HG03280 (cell line): ENCODE results near the gene AURKB.
"Not testable (repeated sequence)": the region's sequence is repeated elsewhere in the genome, so short reads cannot be mapped to it uniquely, and the experiment has no call there.

Experiments
- ATAC-seq: cut with Tn5 transposase; IDR thresholded peaks from one replicate; pipeline ENCODE4 v1.9.1; 2021; ENCODE audit warnings: mild to moderate bottlenecking, moderate library complexity; ENCODE audit not compliant: unreplicated experiment

Gene AURKB

DNA sequence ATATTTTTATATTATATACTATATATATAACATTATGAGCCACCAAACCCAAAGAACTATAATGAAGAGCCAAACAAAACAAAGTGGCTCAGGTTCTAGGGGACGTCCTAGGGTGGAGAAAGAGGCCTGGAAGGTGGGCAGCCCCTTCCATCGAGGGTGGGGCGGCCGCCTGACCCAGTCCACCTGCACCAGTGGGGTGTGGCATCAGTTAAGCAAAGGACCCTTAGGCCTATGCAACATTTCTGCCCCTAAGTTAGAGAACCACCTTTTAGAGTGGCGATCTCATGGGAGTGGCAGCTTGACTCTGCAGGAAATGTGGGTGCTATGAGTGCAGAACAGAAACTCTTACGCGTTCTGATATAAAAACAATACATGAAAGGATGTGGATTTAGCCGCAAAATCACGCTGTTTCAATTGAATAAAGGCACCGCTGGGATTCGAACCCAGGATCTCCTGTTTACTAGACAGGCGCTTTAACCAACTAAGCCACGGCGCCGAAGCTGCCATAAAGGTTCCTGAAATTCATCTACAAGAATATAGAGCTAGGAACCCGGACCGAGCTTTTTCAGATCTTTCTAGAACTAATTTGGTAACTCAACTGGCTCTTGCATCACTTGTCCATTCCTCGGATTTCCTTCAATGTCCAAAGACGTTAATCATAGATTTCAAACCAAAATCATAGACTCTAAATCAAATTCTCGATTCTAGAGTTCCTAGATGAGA, 15.6 kb upstream of the AURKB start:
- ATAC-seq: no peak

- ATAC-seq: no peak
Measured at GRCh38 chr17:8224891-8225812, 14.8 kb upstream of the AURKB start.

- peak; percentile 10 for ATAC-seq
Measured at GRCh38 chr17:8223356-8224126, 13.2 kb upstream of the AURKB start.

DNA sequence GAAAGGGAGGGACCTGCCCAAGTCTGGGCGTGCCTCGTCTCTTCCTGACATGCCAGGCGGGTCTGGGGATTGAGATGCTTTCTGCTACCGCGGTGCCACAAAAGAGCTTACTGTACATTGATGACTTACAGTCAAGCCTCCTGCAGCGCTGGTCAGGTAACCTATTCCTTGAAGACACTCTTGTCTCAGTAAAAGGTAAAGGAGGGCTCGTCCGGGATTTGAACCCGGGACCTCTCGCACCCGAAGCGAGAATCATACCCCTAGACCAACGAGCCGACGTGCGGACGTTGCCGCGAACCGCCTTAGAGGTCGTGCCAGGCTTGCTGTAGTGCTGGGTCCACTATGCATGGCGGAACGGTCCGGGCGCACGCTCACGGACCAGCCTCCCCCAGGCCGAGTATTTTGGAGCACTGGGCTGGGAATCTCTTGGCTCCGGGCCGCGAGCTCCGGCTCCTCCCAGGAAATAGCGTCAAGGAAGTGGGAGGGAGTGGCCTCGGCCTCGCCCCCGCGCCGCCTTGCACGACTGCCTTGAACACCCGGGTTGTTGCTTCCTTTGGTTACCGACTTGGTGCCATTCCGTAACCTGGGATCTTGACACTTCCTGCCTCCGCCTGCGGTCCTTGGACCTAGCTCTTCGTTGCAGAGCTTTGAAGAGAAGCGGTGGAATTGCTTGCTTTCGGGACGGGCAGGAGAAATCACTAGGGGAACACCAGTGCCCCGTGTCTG, 12.4 kb upstream of the AURKB start:
- peak; percentile 36 for ATAC-seq

- peak; percentile 19 for ATAC-seq
Measured at GRCh38 chr17:8222380-8222629, 11.9 kb upstream of the AURKB start.

GRCh38 chr17:8221663-8222379, 11.4 kb upstream of the AURKB start:
- ATAC-seq: peak; percentile 41

DNA sequence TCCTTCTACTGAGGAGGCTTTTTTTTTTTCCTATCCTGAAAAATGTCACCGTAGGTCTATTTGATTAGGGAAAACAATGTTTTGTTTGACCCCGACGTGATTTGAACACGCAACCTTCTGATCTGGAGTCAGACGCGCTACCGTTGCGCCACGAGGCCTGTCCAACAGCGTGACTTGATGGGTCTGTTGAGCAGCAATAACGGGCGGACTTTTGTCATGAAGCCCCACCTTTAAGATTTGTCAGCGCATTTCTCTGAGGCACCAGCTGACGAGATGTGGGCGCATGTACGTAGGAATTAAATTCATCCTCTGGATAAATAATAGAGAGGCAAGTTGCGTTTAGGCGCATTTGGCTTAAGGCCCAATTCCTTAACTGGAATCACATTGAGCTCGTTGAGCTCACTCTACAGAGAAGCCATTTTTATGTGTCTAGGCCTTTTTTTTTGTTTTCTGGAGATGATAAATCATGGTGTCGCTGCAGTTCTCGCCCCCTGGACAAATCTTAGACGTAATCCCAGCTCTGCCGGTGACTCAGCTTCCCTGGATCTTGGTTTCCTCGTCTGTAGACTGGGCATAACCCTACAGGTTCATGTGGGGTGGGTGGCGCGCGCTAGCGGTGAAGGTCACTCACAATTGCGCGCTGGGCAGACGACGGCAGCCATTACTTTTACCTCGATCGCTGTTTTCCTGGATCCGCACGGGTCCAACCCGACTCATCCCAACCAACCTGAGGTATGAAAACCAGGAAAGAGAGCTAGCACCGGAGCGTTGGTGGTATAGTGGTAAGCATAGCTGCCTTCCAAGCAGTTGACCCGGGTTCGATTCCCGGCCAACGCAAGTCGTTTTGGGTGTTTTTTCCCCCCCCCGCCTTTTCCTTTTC, 10.6 kb upstream of the AURKB start:
- ATAC-seq: peak; percentile 25

GRCh38 chr17:8214000-8214399, 3.6 kb upstream of the AURKB start:
- not testable (repeated sequence) for ATAC-seq

- ATAC-seq: no peak
Measured at GRCh38 chr17:8212312-8213180, 2.2 kb upstream of the AURKB start.

GRCh38 chr17:8210761-8211458, 535 bp upstream of the AURKB start:
- ATAC-seq: no peak

DNA sequence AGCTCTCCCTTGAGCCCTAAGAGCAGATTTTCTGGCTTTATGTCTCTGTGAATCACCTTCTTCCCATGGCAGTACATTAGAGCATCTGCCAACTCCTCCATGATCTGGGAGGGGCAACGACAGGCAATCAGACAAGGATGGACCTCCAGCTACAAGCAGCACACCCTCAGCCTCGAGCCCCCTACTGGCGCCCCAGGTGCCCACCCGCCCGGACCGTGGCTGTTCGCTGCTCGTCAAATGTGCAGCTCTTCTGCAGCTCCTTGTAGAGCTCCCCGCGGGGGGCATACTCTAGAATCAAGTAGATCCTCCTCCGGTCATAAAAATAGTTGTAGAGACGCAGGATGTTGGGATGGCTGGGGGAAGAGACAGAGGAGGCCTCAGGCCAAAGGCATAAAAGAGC, 3.8 kb downstream of the AURKB start:
- ATAC-seq: no peak

DNA sequence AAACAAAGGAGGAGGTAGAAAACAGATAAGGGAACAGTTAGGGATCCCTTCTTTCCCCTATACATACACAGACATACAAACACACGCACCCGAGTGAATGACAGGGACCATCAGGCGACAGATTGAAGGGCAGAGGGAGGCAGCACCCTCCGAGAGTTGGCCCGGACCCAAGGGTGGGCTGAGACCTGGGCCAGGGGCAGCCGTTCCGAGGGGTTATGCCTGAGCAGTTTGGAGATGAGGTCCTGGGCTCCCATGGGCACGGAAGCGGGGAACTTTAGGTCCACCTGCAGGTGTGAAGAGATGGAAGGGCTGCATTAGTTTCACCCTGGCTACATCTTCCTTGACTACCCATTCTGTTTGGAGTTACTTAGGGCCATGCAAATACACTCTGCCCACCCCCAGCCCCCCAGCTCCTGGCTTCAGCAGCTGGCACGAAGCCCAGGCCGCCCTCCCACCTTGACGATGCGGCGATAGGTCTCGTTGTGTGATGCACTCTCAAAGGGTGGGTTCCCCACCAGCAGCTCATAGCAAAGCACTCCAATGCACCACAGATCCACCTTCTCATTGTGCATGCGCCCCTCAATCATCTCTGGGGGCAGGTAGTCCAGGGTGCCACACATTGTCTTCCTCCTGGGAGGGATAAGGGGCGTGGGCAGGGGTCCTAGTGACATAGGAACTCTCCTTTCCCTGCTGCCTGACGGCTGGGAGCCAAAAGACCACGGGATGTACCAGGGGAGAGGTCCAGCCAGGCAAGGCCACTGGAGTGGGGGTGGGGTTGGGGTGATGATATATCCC, 5.4 kb downstream of the AURKB start:
- no peak for ATAC-seq

- no peak for ATAC-seq
Measured at GRCh38 chr17:8192070-8192815, 18.1 kb downstream of the AURKB start.

DNA sequence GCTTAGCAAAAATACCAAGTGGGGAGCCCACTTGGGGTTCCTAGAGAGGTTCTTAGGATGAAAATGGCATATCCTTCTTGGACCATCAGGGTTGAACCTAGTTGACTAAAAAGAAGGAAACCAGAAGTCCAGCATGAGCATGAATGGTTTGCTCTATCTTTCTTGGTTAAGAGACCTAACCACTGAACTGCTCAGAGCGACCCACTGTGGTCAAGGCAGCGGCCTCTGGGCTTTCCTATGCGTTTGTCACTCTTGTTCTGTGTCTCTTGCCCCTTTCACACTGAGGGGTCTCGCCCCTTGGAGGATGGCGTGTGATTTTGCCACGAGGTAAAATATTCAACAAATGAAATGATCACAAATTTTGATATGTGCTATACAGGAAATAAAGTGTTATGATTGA, 19.9 kb downstream of the AURKB start:
- no peak for ATAC-seq

- ATAC-seq: peak; percentile 54
Measured at GRCh38 chr17:8189711-8190477, 20.5 kb downstream of the AURKB start, which contains the start of gene BORCS6. TSS of gene BORCS6 (minus strand) at chr17:8190180. CDS start at chr17:8190140, 40 bp downstream.
